Measurements from ENCODE around the gene CLGN. TPM values are rescaled to one million over a fixed set of nuclear protein-coding genes. Genes with fewer than 3 reads are reported as not detected.

CLGN gene
- total and polyA plus RNA-seq, 2 of the 13 experiments (the other 11 are each of a cell fraction or from before 2014, with no cell fraction given): 7.2 to 17.0 TPM

DNA sequence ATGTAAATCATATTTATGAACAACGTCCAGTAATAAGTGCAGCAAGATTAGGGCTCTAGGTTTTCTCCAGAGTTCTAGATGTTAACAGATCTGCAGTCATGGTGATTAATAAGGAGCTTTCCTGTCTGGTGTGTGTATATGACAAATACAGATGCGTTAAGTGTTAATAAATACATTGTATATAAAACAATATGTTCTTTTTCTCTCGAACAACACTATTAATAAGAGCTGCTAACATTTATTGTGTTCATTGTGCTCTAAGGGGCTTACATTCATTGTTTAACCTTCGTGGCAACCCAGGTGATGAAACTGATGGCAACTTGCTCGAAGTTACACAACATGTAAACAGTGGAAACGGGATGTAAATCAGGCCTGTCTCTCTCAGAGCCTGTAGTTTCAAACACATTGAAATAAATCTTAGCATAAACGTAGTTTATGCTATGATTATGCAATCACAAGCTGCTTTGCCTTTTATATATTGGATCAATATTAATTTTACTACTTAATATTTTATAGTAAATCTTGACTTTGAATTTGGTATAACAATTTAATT, 547 bp upstream of the CLGN start (continued):
- TF ChIP-seq KDM1A (CRISPR knock-in tag; IDR thresholded peaks at IDR 0.05): 0 out of 2 replicates have a peak, but pooled peaks have one; percentile 32
- peak; percentile 97 for TF ChIP-seq CEBPB (IDR thresholded peaks at IDR 0.05; ENCODE audit: borderline replicate concordance, low read depth, low read length)
- TF ChIP-seq EED (CRISPR knock-in tag; IDR thresholded peaks at IDR 0.05): no peak
- peak; percentile 45 for TF ChIP-seq THAP11 (CRISPR knock-in tag; IDR thresholded peaks at IDR 0.05)
- TF ChIP-seq, protein P1, sequence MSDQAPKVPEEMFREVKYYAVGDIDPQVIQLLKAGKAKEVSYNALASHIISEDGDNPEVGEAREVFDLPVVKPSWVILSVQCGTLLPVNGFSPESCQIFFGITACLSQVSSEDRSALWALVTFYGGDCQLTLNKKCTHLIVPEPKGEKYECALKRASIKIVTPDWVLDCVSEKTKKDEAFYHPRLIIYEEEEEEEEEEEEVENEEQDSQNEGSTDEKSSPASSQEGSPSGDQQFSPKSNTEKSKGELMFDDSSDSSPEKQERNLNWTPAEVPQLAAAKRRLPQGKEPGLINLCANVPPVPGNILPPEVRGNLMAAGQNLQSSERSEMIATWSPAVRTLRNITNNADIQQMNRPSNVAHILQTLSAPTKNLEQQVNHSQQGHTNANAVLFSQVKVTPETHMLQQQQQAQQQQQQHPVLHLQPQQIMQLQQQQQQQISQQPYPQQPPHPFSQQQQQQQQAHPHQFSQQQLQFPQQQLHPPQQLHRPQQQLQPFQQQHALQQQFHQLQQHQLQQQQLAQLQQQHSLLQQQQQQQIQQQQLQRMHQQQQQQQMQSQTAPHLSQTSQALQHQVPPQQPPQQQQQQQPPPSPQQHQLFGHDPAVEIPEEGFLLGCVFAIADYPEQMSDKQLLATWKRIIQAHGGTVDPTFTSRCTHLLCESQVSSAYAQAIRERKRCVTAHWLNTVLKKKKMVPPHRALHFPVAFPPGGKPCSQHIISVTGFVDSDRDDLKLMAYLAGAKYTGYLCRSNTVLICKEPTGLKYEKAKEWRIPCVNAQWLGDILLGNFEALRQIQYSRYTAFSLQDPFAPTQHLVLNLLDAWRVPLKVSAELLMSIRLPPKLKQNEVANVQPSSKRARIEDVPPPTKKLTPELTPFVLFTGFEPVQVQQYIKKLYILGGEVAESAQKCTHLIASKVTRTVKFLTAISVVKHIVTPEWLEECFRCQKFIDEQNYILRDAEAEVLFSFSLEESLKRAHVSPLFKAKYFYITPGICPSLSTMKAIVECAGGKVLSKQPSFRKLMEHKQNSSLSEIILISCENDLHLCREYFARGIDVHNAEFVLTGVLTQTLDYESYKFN (CRISPR knock-in tag; conservative IDR thresholded peaks at IDR 0.05): 0 out of 2 replicates have a peak, but pooled peaks have one; percentile 3
- TF ChIP-seq ASH2L (IDR thresholded peaks at IDR 0.05; ENCODE audit: insufficient read length, low read depth, low read length): peak; percentile 9
- TF ChIP-seq HOXA7 (CRISPR knock-in tag; IDR thresholded peaks at IDR 0.05): no peak
- peak; percentile 7; the same call in 1 of the 2 replicates for TF ChIP-seq ZFP82 (CRISPR knock-in tag; IDR thresholded peaks at IDR 0.05; ENCODE audit: borderline replicate concordance)
- TF ChIP-seq ZNF629 (CRISPR knock-in tag; conservative IDR thresholded peaks at IDR 0.05): 0 out of 2 replicates have a peak, but pooled peaks have one; percentile 7
- TF ChIP-seq BHLHE40 (IDR thresholded peaks at IDR 0.05; ENCODE audit: low read length): 0 out of 2 replicates have a peak, but pooled peaks have one; percentile 6
- TF ChIP-seq TARDBP (CRISPR knock-in tag; IDR thresholded peaks at IDR 0.05): no peak
- TF ChIP-seq ISL2 (CRISPR knock-in tag; IDR thresholded peaks at IDR 0.05): no peak
- peak in 1 of 2 experiments; percentile 44; a peak in 1 of 4 replicates for TF ChIP-seq NR2F1 (CRISPR knock-in tag; IDR thresholded peaks at IDR 0.05)
- TF ChIP-seq FOXJ3 (CRISPR knock-in tag; IDR thresholded peaks at IDR 0.05; ENCODE audit: borderline replicate concordance): peak; percentile 88; the same call in 1 of the 2 replicates
- peak; percentile 96; the same call in 1 of the 2 replicates for TF ChIP-seq FOXK1 (CRISPR knock-in tag; IDR thresholded peaks at IDR 0.05; ENCODE audit: borderline replicate concordance, low read depth)
- TF ChIP-seq, protein P2, sequence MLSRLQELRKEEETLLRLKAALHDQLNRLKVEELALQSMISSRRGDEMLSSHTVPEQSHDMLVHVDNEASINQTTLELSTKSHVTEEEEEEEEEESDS (CRISPR knock-in tag; IDR thresholded peaks at IDR 0.05; ENCODE audit: borderline replicate concordance): no peak
- peak; percentile 24; the same call in 1 of the 2 replicates for TF ChIP-seq HMG20A (CRISPR knock-in tag; IDR thresholded peaks at IDR 0.05; ENCODE audit: borderline replicate concordance)
- TF ChIP-seq, protein P3, sequence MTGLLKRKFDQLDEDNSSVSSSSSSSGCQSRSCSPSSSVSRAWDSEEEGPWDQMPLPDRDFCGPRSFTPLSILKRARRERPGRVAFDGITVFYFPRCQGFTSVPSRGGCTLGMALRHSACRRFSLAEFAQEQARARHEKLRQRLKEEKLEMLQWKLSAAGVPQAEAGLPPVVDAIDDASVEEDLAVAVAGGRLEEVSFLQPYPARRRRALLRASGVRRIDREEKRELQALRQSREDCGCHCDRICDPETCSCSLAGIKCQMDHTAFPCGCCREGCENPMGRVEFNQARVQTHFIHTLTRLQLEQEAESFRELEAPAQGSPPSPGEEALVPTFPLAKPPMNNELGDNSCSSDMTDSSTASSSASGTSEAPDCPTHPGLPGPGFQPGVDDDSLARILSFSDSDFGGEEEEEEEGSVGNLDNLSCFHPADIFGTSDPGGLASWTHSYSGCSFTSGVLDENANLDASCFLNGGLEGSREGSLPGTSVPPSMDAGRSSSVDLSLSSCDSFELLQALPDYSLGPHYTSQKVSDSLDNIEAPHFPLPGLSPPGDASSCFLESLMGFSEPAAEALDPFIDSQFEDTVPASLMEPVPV (CRISPR knock-in tag; IDR thresholded peaks at IDR 0.05): 0 out of 2 replicates have a peak, but pooled peaks have one; percentile 2
- TF ChIP-seq RARA (CRISPR knock-in tag; IDR thresholded peaks at IDR 0.05): peak; percentile 45; the same call in 1 of the 2 replicates
- TF ChIP-seq FOSL2 (CRISPR knock-in tag; IDR thresholded peaks at IDR 0.05): peak; percentile 48; the same call in 1 of the 2 replicates
- TF ChIP-seq GATAD2A (CRISPR knock-in tag; IDR thresholded peaks at IDR 0.05): peak; percentile 84
- TF ChIP-seq EP300 (IDR thresholded peaks at IDR 0.05; ENCODE audit: low read depth in 2 of 2, low read length in 2 of 2): peak in 1 of 2 experiments; percentile 62; a peak in 1 of 4 replicates
- peak; percentile 41; the same call in 1 of the 2 replicates for TF ChIP-seq EP300 (CRISPR knock-in tag; IDR thresholded peaks at IDR 0.05; ENCODE audit: borderline replicate concordance)
- peak; percentile 51; the same call in 1 of the 2 replicates for TF ChIP-seq HOXD1 (CRISPR knock-in tag; IDR thresholded peaks at IDR 0.05)
- TF ChIP-seq ZNF816 (CRISPR knock-in tag; IDR thresholded peaks at IDR 0.05; ENCODE audit: borderline replicate concordance): 0 out of 2 replicates have a peak, but pooled peaks have one; percentile 12
- TF ChIP-seq POLR2AphosphoS2 (IDR thresholded peaks at IDR 0.05; ENCODE audit: low read depth, low read length): no peak
- TF ChIP-seq HNF4A (CRISPR knock-in tag; IDR thresholded peaks at IDR 0.05): 0 out of 2 replicates have a peak, but pooled peaks have one; percentile 2
